ENCODE measurements around the gene FRS2.

GRCh38 chr12:69544087-69544486, 73.9 kb downstream of the FRS2 start:
- no peak for TF ChIP-seq GATA2 (IDR thresholded peaks at IDR 0.05; ENCODE audit: low read depth, low read length)
- TF ChIP-seq GATA3 (IDR thresholded peaks at IDR 0.05; ENCODE audit: low read depth, low read length) = no peak
